HK-2 (cell line): ENCODE data around the gene GPC6.
"Not testable (repeated sequence)": the region's sequence is repeated elsewhere in the genome, so short reads cannot be mapped to it uniquely, and the experiment has no call there.

Experiments
- DNase-seq: peaks from one replicate; pipeline ENCODE4 v3.0.0-alpha.2; 2018; ENCODE audit not compliant: unreplicated experiment

GPC6 gene

DNA sequence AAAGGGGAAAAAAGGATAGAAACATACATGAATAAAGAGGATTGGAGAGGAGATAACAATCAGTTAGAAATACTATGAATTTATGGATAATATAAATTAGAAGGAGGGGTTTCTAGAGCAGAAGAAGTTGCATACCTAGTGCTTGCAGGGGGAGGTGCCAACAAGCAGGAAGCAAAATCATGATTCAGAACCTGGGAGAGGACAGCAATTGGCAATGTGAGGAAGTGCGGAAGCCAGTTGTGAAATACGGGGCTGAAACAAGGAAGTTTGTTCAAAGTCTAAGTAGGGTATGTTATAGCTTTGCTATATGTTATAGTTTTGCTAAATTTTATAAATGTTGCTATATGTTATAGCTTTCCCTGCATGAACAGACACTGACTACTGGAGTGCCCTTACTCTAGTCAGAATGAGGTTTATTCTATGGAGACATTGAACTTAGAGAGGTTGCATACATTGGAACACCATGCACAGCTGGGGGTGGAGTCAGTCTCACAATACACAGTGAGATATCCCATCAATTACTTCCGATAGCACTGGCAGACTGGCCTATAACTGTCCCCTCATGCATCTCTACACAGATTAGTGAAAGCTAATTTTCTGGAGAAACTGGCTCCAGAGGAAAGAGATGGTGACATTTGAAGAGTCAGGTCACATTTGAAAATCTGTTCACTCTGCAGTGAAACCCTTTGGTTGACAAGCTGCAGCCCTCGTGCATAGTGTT, 92.1 kb downstream of the GPC6 start:
- DNase-seq, result peak; percentile 2

GRCh38 chr13:93320942-93321341, 94.3 kb downstream of the GPC6 start:
- no peak for DNase-seq

DNA sequence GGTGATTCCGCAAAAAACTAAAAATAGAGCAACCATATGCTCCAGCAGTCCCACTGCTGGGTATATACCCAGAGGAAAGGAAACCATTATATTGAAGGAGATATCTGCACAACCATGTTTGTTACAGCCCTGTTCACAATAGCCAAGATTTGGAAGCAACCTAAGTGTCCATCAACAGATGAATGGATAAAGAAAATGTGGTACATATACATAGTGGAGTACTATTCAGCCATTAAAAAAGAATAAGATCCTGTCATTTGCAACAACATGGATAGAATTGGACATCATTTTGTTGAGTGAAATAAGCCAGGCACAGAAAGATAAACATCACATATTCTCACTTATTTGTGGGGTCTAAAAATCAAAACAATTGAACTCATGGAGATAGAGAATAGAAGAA, 97.3 kb downstream of the GPC6 start:
- DNase-seq, result not testable (repeated sequence)

- DNase-seq, result no peak
Observed at GRCh38 chr13:93325303-93326233, 99.0 kb downstream of the GPC6 start.

- no peak for DNase-seq
Observed at GRCh38 chr13:93326234-93326811, 99.7 kb downstream of the GPC6 start.

DNA sequence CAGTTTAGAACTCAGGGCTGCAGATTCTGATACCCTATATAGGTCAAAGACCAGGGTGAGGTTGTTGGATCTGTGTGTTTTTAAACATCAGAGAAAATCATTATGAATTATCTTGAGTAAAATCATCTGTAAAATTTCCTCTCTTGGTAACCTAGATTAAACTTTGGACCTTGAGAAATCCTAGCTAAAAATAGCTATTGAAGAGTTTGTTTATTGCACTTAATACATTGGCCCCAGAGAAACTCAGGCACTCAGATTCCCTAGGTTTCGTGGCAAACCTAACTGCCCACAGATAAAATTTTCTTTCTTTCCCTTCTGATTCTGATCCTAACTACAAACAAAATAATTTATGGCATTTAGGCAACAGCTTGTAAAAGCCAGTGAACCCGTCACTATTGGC, 102.3 kb downstream of the GPC6 start:
- DNase-seq, result no peak

DNA sequence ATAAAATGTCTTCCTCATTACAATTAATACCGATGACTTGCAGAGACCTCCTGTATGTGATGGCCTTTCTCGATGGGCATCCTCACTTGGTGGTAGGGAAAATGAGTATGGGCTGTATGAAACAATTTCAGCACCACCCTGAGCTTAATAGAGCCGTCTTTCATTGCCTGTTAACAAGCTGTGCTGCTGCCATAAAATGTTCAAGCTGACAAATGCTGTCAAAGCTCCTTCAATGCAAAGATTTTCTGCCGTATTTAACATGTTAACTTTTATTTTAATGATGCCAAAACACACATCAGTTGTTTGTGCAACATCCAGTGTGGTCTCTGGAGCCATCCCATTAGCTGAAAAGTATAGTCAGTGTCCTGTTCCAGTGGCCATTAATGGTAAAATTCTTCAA, 110.1 kb downstream of the GPC6 start:
- DNase-seq, result no peak

GRCh38 chr13:93338030-93338429, 111.4 kb downstream of the GPC6 start:
- DNase-seq, result no peak

- DNase-seq, result no peak
Observed at GRCh38 chr13:93338906-93339305, 112.3 kb downstream of the GPC6 start.

GRCh38 chr13:93339550-93339949, 112.9 kb downstream of the GPC6 start:
- no peak for DNase-seq

DNA sequence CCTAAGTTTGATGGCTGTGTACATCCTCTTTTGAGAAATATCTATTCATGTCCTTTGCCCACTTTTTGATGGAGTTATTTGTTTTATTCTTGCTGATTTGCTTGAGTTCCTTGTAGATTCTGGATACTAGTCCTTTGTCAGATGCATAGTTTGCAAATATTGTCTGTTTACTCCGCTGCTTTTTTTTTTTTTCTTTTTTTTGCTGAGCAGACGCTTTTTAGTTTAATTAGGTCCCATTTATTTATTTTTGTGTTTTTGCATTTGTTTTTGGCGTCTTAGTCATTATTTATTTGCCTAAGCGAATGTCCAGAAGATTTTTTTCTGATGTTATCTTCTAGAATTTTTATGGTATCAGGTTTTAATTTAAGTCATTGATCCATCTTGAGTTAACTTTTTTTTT, 114.9 kb downstream of the GPC6 start:
- DNase-seq, result no peak

DNA sequence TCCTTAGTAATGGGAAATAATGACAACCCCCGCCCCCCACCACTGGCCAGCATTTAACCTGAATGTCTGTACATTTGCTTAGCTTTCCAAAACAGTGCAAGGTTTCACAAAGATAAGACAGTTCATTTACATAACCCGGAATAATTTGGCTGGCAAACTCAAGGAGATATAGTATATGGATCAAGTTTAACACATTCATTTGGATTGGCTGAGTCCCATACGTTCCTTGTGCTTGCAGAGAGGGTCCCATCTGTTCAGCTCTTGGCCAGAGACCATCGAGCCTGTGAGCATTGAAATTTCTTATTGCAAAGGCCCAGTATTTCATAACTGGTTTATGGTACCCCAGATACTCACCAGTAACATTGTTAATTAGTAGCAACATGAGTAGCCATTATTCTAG, 116.5 kb downstream of the GPC6 start:
- DNase-seq, result no peak

- no peak for DNase-seq
Observed at GRCh38 chr13:93344048-93344705, 117.6 kb downstream of the GPC6 start.

GRCh38 chr13:93345024-93345423, 118.4 kb downstream of the GPC6 start:
- no peak for DNase-seq

DNA sequence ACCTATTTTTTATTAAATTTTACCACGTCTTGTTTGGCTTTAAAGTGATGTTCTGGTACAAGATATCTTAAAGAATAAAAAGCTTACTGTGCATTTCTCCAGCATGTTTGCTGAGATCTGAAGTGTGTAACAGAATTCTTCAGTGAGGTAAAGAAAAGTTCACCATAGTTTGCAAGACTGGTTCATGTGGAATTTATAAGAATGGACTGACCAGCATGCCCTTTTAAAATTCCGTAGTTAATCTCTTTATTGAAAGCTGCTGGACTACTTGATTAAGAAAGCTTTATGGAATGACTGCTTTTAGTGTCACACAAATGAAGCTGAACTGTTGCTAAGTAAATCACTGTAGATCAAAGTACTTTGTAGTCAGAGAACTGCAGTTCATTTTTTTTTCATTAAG, 119.2 kb downstream of the GPC6 start:
- DNase-seq, result no peak

GRCh38 chr13:93352616-93353015, 126.0 kb downstream of the GPC6 start:
- DNase-seq, result no peak

DNA sequence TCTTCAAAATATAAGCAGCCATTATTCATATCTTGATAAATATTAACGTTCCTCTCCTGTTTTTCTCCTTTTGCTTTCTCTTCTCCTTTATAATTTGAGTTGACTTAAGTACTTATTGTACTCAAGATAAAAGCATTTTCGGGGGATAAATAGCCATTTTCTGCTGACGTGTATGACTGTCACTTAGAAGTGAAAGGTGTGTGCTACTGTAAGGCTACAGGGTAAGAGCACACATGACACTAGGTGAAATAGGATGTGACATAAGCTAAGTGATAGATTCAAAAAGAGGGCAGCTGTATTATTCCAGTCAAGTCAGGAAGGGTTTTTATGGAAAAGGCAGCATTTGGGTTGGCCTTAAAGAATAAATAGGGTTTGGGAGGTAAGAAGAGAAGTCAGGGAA, 128.5 kb downstream of the GPC6 start:
- DNase-seq, result no peak

- no peak for DNase-seq
Observed at GRCh38 chr13:93356469-93356868, 129.9 kb downstream of the GPC6 start.

GRCh38 chr13:93360021-93360420, 133.4 kb downstream of the GPC6 start:
- no peak for DNase-seq

- no peak for DNase-seq
Observed at GRCh38 chr13:93361703-93362102, 135.1 kb downstream of the GPC6 start.

DNA sequence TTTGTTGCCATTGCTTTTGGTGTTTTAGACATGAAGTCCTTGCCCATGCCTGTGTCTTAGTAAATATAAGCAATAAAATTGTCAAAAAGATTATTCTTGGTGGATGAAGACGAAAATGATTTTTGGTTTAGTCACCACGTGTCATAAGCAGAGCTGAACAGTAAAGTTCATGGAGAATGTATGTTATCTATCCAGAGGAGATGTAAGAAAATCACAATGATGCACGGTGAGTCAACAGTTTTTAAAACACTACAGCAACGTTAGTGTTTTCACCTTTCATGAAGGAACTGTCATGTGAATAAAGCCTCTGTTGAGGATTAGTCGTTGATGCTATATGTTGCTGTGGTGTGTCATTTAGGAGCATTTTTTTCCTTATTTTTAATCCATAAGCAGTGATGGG, 137.6 kb downstream of the GPC6 start:
- no peak for DNase-seq

DNA sequence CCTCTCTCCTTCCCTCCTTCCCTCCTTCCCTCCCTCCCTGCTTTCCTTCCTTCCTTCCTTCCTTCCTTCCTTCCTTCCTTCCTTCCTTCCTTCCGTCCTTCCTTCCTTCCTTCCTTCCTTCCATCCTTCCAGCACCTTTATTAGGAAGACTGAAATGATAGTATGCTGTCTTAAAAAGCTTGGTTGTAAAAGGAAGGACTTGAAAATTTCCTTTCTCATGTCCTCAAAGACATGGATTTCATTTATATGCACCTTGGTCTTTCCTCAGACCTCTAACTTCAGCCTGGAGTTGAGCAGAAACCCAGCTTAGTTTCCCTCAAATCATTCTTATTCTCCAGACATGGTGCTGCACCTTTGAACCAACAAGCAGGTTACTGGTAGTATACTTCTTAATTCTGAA, 141.7 kb downstream of the GPC6 start:
- no peak for DNase-seq
